Right renal cortex interstitium (tissue), 3 donors: Measurements from ENCODE around the gene PHF20. TPM values are rescaled to one million over a fixed set of nuclear protein-coding genes. Genes with fewer than 3 reads are reported as not detected.
"Not testable (repeated sequence)": the region's sequence is repeated elsewhere in the genome, so short reads cannot be mapped to it uniquely, and the experiment has no call there.

Source experiments
- DNase-seq, 3 donors: peaks; one replicate each; pipeline ENCODE4 v3.0.0-alpha.2; 2013; ENCODE audit warnings: low read depth in 3 of 3, low spot score in 2 of 3
- polyA plus RNA-seq, 3 donors: library from polyadenylated mRNA; unstranded; fragments of 120-200 nt; gene quantifications; one replicate each; pipeline ENCODE4 v1.2.1, GENCODE V29; 2013; ENCODE audit not compliant: insufficient read length in 3 of 3

Gene PHF20
- polyA plus RNA-seq, 3 donors: 38.7 to 43.9 (median 41.6) TPM

DNA sequence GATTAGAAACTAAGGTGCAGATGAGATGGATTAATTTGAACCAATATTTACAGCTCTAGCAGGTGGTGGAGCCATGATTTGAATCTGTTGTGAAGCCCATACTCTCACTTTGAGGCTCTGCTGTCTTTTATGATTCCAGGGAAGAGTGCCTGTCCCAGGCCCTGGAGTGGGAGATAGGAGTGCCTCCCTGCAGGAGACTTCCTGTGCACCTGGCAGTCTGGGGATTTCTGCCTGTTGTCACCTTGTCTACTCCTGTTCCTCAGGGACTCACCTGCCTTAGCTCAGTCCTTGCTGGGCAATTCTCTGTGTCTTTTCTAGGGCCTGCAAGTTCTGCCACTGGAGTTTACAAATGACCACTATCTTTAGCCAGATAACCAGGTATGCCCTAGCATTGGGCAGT lies 136.2 kb downstream of the PHF20 start:
- DNase-seq: no peak

DNA sequence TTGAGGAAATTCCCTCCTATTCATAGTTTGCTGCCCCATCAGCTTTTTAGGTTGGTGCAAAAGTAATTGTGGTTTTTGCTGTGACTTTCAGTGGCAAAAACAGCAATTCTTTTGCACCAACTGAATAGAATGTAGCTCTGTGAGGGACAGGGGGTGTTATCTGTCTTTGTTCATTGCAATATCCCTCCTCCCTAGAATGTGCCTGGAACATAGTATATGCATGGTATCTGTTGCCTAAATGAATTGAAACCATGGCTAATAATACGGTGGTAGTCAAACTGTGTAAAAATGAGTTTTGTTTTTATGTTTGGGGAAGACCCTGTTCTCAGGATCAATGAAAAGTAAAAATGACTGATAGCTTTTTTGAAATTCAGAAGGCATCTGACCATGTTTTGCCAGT lies 137.4 kb downstream of the PHF20 start:
- no peak for DNase-seq

DNA sequence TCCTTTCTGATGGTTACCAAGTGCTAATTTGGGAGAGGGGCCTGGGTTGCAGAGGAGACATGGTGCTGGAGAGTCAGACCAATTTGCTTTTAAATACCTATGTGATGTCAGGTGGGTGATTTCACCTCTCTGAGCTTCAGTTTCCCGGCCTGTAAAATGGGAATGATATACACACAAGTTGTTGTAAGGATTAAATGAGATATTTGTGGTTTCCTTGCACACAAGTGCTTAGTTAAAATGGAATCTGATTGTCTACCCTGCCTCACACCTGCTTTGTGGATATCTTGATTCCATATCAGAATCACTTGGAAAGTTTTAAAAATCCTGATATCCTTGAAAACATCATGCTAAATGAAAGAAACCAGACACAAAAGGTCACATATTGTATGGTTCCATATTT lies 138.0 kb downstream of the PHF20 start:
- DNase-seq: no peak

DNA sequence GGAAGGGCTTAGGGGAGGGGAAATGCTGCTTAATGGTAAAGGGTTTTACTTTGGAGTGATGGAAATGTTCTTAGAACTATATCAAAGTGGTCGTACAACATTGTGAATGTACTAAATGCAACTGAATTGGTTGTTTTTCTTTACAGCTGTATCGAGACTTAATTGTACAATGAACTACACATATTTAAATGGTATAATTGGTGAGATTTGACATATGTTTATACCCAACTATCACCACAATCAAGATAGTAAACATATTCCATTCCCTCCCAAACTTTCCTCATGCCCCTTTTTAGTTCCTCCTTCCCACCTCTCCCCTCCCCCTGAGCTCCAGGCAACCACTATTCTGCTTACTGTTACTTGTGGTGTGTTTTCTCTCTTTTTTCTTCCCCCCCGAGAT lies 138.4 kb downstream of the PHF20 start:
- DNase-seq: no peak

DNA sequence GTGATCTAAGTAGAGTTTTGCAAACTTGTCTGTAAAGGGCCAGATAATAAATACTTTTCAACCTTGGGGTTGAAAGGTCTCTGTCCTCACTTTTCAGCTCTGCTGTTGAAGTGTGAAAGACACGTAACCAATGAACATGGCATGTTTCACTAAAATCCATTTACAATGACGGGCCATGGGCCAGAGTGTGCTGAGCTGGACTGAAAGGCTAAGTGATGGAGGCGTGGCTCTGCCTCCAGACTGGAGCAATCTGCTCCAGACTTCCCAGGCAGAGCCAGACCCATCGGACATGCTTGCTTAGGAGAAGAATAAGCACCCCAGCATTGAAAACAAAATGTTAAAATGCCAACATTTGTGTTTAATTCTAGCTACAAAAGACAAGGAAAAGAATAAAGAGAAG lies 141.1 kb downstream of the PHF20 start:
- no peak for DNase-seq

DNA sequence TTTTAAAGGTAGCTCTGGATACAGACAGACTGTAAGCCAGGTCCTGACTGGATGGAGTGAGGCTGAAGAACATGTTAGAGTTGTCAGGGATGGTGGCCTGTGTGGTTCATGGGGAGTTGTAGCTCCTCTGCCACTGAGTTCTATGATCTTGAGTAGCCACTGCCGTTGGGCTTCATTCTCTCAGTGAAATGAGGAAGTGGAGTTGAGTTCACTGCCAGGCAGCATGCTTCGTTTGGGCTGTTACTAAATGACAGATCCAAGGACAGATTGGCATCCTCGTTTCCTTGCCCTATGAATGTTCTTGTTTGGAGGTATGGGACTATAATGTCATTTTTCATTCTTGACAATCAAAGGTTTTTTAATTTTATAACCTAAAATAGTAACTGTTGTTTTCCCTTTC lies 145.3 kb downstream of the PHF20 start:
- no peak for DNase-seq

DNA sequence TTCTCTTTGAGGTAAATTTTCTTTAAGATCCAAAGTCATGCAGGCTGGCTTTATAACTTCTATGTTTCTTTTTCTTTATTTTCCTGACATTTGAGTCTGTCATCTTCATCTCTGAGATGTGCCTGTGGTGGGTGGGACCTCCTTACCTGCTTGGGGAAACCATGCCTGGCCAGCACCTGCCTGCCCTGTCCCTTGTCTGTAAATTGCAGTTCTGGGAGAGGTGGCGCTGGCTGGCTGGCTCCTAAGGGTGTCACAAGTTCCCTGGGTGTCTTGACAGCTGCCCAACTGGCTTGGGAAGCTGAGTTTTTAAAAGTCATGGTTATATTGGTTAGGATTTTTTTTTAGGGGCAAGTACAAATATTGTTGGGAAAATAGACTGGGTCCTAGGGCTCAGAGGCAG lies 146.2 kb downstream of the PHF20 start:
- DNase-seq: no peak

DNA sequence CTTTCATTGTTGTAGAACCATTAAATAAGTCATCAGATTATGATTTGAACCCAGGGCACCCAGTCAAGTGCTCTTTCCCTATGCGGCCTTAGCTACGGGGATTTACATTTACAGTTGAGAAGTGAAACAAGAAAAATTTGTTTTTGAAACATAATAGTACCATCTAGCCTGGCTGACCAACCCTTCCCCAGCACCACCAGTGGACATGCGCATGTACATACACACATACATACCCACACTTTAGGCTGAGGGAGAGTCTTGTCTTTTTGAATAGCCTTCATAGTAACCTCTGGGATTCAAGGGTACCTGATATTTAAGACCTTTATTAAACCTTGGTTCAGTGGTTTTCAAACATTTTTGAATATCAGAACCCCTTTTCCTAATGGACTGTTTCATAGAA lies 148.7 kb downstream of the PHF20 start:
- DNase-seq: no peak

DNA sequence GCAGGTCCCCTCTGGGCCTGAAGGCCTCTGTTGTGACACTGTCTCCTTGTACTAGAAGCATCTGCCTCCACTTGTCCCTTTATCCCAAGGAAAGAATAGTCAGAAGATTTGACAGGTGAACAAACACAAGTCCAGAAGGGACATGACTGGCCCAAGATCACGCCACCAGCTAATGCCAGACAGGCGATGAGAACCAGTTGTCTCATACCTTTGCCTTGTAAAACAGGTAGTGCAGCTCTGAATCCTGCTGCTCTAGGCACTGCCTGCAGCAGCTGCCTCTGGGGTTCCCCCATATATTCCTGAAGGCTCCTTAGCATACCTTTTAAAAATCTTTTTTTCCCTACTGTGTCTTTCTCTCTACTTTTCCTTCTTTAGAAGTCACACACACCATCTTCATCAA lies 157.5 kb downstream of the PHF20 start:
- DNase-seq: no peak

DNA sequence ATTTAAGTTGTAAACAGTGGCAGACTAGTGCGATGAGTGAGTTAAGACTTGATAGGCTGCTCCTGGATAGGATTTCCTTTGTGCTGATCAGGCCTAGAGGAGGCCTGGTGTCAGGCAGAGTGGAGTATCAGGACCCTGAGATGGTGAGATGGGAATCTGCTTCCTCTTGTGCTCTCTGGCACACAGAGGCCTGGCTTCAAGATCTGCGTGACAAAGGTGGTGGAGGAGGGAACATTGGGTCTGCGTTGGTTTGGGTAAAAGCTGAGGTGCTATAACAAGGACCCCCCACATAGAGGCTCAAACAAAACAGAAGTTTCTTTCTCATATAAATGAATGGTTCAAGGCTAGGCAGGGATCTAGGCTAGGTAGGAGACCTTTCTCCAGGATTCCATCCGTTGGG lies 162.2 kb downstream of the PHF20 start:
- DNase-seq: no peak

DNA sequence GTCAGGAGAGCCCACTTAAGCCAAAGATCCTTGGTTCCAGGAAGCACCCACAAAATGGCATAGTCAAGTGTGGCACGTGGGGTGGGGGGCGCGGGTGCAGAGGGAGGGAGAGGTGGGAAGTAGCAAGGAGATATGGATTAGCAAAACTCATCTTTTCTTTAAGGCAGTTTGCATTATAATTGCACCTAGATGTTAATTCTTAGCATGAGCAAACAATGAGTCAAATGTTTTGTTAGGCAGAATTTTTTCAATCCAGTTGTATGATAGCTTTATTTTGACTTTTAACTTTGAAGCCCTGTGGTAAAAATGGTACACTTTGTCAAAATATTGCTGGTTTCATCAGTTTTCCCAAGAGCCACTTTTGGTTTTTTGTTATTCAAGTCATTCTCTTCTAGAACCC lies 167.4 kb downstream of the PHF20 start:
- no peak for DNase-seq

DNA sequence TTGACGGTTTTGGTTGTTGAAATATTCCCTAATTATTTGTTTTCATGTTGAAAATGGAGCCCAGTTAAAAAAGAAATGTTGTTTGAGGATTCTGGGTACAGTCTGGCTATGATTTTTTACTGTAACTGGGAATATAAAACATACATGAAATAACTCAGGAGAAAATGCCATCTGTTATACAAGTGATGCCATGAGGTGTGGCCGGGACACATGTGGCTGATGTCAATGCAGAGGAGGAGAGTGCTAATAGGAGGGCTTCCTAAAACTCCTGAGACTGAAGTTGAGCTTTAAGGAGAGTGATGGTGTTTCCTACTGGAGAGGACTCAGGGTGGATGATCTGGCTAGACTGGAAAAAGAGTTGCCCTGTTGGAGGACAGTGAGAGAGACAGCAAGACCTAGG lies 169.8 kb downstream of the PHF20 start:
- DNase-seq: no peak

DNA sequence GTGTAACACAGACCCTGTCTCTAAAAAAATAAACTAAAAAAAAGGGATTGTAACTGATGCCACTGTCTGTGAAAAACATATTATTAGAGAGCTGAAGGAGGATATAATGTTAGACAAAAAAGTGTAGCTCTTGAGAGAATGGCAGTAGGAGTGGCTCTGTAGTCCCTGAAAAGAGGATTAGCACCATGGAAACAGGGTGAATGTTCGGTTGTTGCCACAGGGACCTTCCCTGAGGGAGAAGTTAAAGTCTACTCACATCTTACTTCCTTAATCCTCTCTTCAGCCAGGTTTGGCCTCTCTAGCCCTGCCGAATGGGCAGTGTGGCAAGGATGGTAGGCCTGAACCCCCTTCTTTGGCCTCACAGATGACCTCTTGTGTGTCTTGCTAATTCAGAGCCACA lies 170.4 kb downstream of the PHF20 start:
- DNase-seq: no peak

DNA sequence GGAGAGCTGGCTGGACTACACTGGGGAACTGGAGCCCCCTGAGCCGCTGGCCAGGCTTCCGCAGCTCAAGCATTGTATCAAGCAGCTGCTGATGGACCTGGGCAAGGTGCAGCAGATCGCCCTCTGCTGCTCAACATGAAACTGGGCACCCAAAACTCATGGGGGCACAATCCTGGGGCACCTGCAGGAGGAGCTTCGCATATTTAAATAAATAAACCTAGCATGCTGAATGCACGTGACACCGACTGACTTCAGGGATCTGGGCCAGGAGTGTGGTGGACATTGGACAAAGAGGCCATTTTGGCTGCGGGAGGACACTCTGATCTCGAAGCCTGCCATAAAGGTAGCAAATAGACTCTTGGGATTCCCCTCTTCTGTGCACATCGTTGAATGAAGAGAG lies 175.7 kb downstream of the PHF20 start:
- DNase-seq: no peak

DNA sequence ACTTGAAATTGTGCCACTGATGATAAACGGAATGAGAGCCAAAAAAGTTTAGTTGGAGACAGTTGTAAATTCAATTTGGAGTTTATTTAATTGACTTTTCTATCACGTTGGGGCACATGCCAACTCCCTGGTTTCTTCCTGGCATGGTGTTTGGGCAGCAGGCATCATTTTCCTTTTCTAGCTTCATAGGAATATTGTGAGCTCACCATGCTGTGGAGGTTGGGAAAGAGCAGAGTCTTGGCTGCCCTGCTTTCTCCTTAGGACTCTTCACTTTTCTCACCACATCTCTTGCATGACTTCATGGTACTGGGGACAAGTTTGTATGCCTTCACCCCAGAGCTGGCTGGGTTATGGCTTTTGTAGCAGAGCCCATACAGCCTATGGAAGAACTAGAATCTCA lies 176.1 kb downstream of the PHF20 start:
- no peak for DNase-seq

DNA sequence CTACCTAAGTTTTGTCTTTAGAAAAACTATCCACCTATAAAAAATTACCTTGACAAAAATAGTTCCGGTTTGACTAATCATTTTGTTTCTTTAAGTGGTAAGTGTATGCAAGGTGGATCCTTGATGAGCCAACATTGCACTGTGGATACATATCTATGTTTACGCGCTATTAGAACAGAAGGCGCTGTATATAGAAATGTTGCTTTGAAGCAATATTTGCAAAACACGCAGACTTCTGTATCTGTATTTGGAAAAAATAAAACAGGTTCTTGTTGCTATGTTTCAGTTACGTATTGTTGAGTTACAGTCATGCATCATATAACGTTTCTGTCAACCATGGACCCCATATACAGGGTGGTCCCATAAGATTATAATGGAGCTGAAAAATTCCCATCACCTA lies 178.3 kb downstream of the PHF20 start:
- no peak for DNase-seq

DNA sequence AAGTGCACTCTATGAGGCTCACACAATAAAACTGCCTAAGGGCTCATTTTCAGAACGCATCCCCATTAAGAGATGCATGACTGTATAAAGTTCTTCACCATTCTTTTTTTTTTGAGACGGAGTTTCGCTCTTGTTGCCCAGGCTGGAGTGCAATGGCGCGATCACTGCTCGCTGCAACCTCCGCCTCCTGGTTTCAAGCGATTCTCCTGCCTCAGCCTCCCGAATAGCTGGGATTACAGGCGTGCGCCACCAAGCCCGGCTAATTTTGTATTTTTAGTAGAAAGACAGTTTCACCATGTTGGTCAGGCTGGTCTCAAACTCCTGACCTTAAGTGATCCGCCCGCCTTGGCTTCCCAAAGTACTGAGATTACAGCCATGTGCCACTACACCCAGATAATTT lies 180.3 kb downstream of the PHF20 start:
- DNase-seq: not testable (repeated sequence)

DNA sequence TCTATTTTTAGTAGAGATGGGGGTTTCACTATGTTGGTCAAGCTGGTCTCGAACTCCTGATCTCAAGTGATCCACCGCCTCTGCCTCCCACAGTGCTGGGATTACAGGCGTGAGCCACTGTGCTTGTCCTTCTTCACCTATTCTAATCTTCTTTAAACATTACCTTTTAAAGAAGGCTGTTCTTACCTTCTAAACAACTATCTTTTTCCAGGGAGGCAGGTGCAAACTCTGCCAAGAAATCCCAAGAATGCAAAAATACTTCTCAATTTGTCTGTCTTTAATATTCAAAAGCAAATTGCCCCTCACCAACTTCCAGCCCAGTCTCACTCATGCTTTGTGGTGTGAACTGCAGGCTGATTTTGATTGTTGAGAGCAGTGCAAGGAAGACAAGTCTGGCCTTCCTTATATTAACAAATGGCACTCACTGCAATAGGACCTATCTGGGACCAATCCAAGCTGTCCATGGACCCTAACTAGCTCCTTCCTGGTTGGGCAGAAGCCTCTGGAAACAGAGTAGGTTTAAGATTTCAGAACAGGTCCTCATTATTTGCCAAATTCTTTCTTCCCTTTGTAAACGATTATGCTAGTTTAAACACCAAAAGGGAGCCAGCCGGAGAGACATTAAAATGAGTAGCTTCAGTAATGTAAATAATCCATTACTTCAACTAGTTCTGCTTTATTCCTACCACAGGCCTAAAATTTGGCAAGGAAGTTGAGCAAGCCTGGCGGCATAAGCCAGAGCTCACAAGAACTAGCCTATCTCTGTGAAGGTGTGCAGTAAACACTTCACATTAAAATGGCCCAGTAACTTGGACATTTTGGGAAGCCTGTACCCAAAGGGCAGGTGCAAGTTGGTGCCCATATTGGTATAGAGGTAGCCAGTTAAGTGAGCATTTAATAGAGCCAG lies 180.9 kb downstream of the PHF20 start:
- no peak for DNase-seq

DNA sequence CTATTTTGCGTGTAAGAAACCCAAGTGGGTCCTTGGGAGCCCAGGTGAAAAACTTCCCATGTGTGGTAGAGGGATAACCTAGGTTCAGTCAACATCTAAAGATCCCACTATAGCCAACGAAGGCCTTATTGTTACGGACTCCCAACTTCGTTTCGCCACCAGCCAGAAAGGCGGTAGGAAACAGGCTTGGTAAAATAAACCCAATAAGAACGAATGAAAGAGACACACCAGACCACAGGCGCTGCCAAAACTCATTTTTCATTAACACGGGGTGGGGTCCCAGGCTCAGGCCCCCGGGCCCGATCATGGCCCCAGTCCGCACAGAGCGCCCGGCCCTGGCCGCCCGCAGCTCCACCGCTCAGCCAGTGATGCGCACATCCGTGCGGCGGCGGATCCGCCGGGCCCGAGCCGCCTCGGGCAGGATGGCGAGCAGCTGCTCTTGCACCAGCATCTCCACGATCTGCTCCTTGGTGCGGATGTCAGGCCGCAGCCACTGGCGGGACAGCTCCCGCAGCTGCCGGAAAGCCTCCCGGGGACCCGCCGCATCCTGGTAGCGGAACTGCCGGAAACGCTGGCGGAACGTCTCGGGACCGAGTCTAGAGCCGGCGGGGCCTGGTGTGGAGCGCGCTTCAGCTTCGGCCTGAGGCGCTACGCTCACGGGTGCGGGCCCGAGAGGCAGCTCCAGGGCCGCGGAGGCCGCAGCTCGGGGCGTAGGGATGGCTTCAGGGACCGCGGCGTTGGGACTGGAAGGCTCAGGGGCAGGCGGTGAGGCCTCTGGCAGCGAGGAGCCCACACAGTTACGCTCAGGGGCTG lies 181.8 kb downstream of the PHF20 start:
- DNase-seq: peak in 1 of 3 donors; percentile 21

DNA sequence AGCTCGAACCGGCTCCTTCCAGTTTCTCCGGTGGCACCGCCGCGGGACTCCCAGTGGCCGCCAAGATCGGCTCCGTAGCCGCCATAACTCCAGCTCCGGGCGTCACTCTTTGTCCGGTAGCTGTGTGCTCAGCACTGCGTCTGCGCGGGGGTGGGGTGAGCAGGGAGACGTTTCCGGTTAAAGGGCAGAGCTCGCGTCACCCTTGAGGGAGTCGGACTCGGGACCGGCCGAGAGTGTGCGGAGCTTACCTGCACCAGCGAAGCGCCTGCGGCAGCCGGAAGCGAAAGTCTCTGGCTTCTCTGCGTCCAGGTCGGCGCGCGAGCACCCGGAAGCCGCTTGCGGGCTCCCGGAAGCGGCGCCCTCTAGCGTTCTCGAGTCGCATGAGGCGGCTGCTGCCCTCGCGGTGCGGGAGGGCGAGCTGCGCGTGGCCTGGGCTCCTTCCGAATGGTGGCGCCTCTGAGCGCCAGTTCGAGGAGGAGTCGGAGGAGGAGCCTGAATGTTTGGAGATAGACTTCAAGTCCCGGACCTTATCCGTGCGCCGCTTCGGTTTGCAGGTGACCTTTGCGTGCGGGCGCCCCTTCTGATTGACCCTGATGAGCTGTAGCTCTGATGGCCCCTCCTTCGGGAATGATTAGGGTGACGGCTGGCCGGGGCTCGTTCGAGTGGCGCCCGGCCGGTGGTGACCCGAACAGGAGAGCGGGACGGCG lies 182.5 kb downstream of the PHF20 start, which contains the start of gene SCAND1:
Gene SCAND1 (minus strand): TSS at position 303 of the 707 bp plus-strand sequence. CDS start 218 bp downstream, at position 85.
- DNase-seq: peak; percentile 94 to 97 (median 96)

DNA sequence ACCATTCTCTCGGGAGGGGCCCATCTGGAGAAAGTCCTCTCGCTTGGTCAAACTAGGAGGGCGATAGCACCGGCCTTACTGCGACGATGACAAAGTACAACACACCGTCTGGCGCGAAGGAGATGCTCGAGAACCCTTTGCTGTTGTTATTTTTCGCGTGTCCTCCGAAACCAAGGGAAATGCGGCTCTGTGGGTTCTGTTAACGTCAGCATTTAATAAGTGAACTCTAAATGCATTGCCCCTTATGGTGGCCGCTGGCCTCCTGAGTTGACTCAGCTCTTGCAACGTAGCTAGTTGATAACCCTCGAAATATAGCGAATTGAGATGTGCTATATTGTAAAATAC lies 183.1 kb downstream of the PHF20 start:
- DNase-seq: peak in 1 of 3 donors; percentile 41
